WERI-Rb-1 (cell line): ENCODE results near the gene HMGCS1.

Experiments used
- DNase-seq: peaks from one replicate; pipeline ENCODE4 v3.0.0-alpha.2; 2020
- H3K27ac ChIP-seq: fragments of 250-450 bp; sonication (Bioruptor Pico); 2 replicates; pipeline ENCODE4 v1.5.1; 2020; ENCODE audit warnings: mild to moderate bottlenecking, moderate library complexity
- H3K27me3 ChIP-seq: fragments of 250-450 bp; sonication (Bioruptor Pico); 2 replicates; pipeline ENCODE4 v1.5.1; 2021; ENCODE audit warnings: mild to moderate bottlenecking, low read depth, moderate library complexity; ENCODE audit not compliant: insufficient read depth, severe bottlenecking
- H3K36me3 ChIP-seq: fragments of 250-450 bp; sonication (Bioruptor Pico); 2 replicates; pipeline ENCODE4 v1.5.1; 2020; ENCODE audit warnings: mild to moderate bottlenecking, moderate library complexity
- H3K4me3 ChIP-seq: 2 replicates; pipeline ENCODE4 v1.5.1; 2011; ENCODE audit warnings: low read depth, mild to moderate bottlenecking, control low read depth, low read length
- H3K9me3 ChIP-seq: fragments of 250-450 bp; sonication (Bioruptor Pico); 2 replicates; pipeline ENCODE4 v1.5.1; 2021; ENCODE audit warnings: mild to moderate bottlenecking, moderate library complexity; ENCODE audit not compliant: severe bottlenecking
- TF ChIP-seq, protein P1 (sequence below): IDR thresholded peaks from 2 replicates; pipeline ENCODE4 v1.5.1; 2011; ENCODE audit warnings: low read depth, mild to moderate bottlenecking, control low read depth, inconsistent platforms, low read length

Gene HMGCS1

DNA sequence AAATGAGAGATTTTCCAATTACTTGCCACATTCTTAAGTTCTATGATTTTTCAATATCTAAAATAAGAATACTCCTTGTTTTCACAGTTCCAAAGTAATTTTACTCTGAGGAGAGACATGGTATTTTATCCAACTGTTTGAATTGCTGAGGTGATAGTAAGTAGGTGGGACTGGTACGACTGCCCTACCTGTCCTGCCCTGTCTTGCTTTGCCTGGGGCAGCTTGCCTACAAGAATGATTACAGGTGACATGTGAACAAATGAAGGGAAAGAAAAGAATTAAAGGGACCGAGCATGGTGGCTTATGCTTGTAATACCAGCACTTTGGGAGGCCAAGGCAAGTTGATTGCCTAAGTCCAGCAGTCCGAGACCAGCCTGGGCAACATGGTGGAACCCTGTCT lies 41.6 kb upstream of the HMGCS1 start:
- no peak overlapping the region for H3K27ac ChIP-seq
- TF ChIP-seq, protein P1, sequence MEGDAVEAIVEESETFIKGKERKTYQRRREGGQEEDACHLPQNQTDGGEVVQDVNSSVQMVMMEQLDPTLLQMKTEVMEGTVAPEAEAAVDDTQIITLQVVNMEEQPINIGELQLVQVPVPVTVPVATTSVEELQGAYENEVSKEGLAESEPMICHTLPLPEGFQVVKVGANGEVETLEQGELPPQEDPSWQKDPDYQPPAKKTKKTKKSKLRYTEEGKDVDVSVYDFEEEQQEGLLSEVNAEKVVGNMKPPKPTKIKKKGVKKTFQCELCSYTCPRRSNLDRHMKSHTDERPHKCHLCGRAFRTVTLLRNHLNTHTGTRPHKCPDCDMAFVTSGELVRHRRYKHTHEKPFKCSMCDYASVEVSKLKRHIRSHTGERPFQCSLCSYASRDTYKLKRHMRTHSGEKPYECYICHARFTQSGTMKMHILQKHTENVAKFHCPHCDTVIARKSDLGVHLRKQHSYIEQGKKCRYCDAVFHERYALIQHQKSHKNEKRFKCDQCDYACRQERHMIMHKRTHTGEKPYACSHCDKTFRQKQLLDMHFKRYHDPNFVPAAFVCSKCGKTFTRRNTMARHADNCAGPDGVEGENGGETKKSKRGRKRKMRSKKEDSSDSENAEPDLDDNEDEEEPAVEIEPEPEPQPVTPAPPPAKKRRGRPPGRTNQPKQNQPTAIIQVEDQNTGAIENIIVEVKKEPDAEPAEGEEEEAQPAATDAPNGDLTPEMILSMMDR, result no peak
- no peak for DNase-seq
- peaks cover 37% of the 10 kb centered on the region for H3K27me3 ChIP-seq
- H3K9me3 ChIP-seq, result peaks cover 2% of the 10 kb centered on the region
- H3K36me3 ChIP-seq, result no peaks in the 10 kb centered on the region
- H3K4me3 ChIP-seq, result no peak overlapping the region

DNA sequence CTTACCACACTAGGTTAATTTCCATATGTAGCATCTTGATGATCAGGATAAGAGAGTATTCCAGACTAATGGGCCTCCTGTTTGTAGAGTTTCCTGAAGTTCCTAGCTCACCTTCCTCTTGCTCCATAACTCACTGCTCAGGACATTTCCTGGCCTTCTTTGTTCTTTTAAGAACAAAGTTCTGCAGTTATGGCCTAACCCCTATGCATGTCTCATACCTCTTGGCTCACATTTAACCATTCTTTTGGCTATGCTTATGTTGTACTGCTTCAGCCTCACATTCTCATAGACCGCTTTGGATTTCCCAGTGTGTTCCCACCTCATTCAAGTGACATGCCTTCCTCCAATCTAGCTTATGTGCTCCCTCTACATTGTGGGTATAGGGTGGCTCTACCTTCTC lies 40.5 kb upstream of the HMGCS1 start:
- TF ChIP-seq, protein P1, result no peak
- peaks cover 41% of the 10 kb centered on the region for H3K27me3 ChIP-seq
- no peaks in the 10 kb centered on the region for H3K36me3 ChIP-seq
- H3K4me3 ChIP-seq, result no peak overlapping the region
- no peak for DNase-seq
- H3K9me3 ChIP-seq, result no peaks in the 10 kb centered on the region
- H3K27ac ChIP-seq, result no peak overlapping the region

DNA sequence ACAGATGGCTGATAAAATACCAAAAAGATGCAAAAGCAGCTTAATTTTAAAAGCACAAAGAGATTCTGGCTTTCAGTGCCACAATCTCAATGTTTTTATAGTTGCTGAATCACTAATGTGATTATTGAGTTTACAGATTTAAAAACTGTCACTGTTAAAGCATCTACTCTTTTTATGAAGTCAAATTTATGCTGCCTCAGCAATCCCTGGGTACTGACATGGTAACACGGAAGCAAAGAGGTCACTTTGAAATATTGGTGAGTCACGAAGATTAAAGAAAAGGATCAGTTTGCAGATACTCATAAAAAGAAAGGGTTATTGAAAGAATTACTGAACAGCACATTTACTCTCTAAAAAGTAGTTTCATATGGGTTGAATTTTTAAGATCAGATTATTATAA lies 39.7 kb upstream of the HMGCS1 start:
- TF ChIP-seq, protein P1, result no peak
- no peak overlapping the region for H3K27ac ChIP-seq

DNA sequence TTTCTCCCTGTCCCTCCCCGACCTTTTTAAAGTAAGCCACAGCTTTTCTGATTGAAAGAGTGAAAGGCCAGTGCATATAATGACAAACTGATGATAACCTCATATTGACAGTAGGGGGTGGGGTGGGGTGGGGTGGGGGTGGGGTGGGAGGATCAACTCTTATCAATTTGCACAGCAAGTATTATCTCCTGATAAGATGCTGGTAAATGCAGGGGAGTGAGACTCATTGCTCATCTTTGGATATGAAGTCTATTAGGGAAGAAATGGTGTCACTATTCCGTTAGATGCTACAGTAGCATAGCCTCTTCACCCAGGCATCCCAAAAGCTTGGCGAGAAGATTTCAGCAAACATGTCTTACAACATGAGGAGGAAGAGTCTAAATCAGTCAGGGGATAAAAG lies 38.9 kb upstream of the HMGCS1 start:
- Histone ChIP-seq H3K4me3 (no peak overlapping the region), H3K27ac (no peak overlapping the region), H3K27me3 (peaks cover 46% of the 10 kb centered on the region), H3K36me3 (no peaks in the 10 kb centered on the region), H3K9me3 (no peaks in the 10 kb centered on the region)
- DNase-seq, result no peak
- TF ChIP-seq, protein P1, result no peak

More for the DNA sequence above, 39.7 kb upstream of the HMGCS1 start:
- Histone ChIP-seq H3K9me3 (no peaks in the 10 kb centered on the region), H3K36me3 (no peaks in the 10 kb centered on the region), H3K4me3 (no peak overlapping the region), H3K27me3 (peaks cover 45% of the 10 kb centered on the region)
- no peak for DNase-seq

DNA sequence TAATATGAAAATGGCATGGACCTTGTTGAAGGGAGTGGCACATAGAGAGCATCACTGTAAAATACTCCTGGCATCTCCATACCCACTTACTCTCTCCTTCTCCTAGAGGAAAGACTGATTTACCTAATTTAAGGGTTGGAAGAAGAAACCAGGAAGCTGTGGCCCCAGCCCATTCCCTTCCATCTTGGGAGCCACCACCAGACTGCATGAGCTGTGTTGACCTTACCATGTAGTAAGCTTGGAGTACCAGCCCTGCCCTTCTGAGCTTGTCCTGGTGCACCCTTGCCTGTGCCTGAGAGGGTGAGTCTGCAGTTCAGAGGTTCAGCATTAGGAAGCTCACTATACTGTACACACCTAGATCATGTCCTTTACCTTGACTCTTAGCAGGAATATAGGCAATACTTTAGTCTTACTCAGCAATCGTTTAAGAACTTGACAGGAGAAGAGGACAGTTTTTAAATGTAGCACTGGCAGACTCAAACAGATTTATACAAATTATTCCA lies 35.7 kb upstream of the HMGCS1 start:
- no peak for DNase-seq
- Histone ChIP-seq H3K27me3 (peaks cover 38% of the 10 kb centered on the region), H3K36me3 (no peaks in the 10 kb centered on the region), H3K4me3 (no peak overlapping the region), H3K27ac (no peak overlapping the region), H3K9me3 (peaks cover 2% of the 10 kb centered on the region)
- TF ChIP-seq, protein P1, result no peak

DNA sequence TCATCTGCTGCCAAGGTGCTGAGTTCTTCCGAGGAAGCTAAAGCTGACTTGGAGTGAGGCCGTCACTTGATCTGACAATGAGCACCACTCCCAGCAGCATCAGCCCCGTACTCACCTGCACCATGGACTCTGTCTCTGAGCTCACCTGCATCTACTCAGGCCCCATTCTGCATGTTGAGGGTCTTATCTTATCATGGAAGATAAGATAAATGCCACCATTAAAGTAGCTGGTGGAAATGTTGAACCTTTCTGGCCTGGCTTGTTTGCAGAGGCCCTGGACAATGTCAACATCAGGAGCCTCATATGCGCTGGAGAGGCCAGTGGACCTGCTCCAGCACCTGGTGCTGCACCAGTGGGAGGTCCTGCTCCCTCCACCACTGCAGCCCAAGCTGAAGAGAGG lies 35.0 kb upstream of the HMGCS1 start:
- H3K36me3 ChIP-seq, result no peaks in the 10 kb centered on the region
- DNase-seq, result no peak
- no peak overlapping the region for H3K27ac ChIP-seq
- H3K9me3 ChIP-seq, result peaks cover 2% of the 10 kb centered on the region
- H3K4me3 ChIP-seq, result no peak overlapping the region
- TF ChIP-seq, protein P1, result no peak
- peaks cover 35% of the 10 kb centered on the region for H3K27me3 ChIP-seq
